PC-9 (cell line): ENCODE measurements around the gene CCL27. TPM values are rescaled to one million over a fixed set of nuclear protein-coding genes. Genes with fewer than 3 reads are reported as not detected.

Experiments
- BruUV-seq: library from RNA; stranded (reverse); fragments of 400-500 nt; replicated peaks from 2 replicates; lab custom pipeline; 2021; lab: Mats Ljungman, UMichigan
- CTCF ChIA-PET: fragments of 300-600 bp; sonication (Branson Sonifier 250); formaldehyde crosslinking; loops from one replicate; lab custom pipeline; 2022; ENCODE audit warnings: antibody characterized with exemption; lab: Charles Lee
- POLR2A ChIA-PET: fragments of 300-600 bp; sonication (Branson Sonifier 250); formaldehyde crosslinking; loops from one replicate; lab custom pipeline; 2022; ENCODE audit warnings: antibody characterized with exemption; ENCODE audit not compliant: unreplicated experiment; lab: Charles Lee
- DNase-seq, 2 experiments: peaks; one replicate each; pipeline versions ENCODE4 v3.0.0 to v3.0.0-alpha.2; 2015 to 2022; ENCODE audit warnings: mixed read lengths in 1 of 2
- H2AFZ ChIP-seq: fragments of 200-600 bp; sonication (generic); 2 replicates; pipeline ENCODE4 v1.8.1; 2017; ENCODE audit warnings: antibody characterized with exemption
- H3F3A ChIP-seq: fragments of 200-600 bp; sonication (generic); 2 replicates; pipeline ENCODE4 v1.8.1; 2017; ENCODE audit warnings: antibody characterized with exemption, mild to moderate bottlenecking, low read depth; ENCODE audit not compliant: insufficient read depth
- H3K27ac ChIP-seq: fragments of 200-600 bp; sonication (generic); 2 replicates; pipeline ENCODE4 v1.6.1; 2016; ENCODE audit warnings: mixed run types
- H3K27me3 ChIP-seq: fragments of 200-600 bp; sonication (generic); 2 replicates; pipeline ENCODE4 v1.6.1; 2016; ENCODE audit warnings: low read depth, mixed run types; ENCODE audit not compliant: insufficient read depth
- H3K36me3 ChIP-seq: fragments of 200-600 bp; sonication (generic); 2 replicates; pipeline ENCODE4 v1.6.1; 2016; ENCODE audit warnings: low read depth, mixed run types
- H3K4me1 ChIP-seq: fragments of 200-600 bp; sonication (generic); replicated peaks from 2 replicates; pipeline ENCODE4 v1.6.1; 2016; ENCODE audit warnings: mixed run types; ENCODE audit not compliant: insufficient read depth
- H3K4me2 ChIP-seq: fragments of 200-600 bp; sonication (generic); 2 replicates; pipeline ENCODE4 v1.6.1; 2017; ENCODE audit warnings: mixed run types
- H3K4me3 ChIP-seq: fragments of 200-600 bp; sonication (generic); 2 replicates; pipeline ENCODE4 v1.6.1; 2016; ENCODE audit warnings: mixed run types
- H3K79me2 ChIP-seq: fragments of 200-600 bp; sonication (generic); 2 replicates; pipeline ENCODE4 v1.6.1; 2017; ENCODE audit warnings: low read depth, mixed run types
- H3K9me2 ChIP-seq: fragments of 200-600 bp; sonication (generic); 2 replicates; pipeline ENCODE4 v1.8.1; 2017; ENCODE audit warnings: mild to moderate bottlenecking; ENCODE audit not compliant: insufficient read depth
- H3K9me3 ChIP-seq: fragments of 200-600 bp; sonication (generic); 2 replicates; pipeline ENCODE4 v1.8.1; 2016; ENCODE audit warnings: low read depth; ENCODE audit not compliant: insufficient read depth
- H4K20me1 ChIP-seq: fragments of 200-600 bp; sonication (generic); 2 replicates; pipeline ENCODE4 v1.8.1; 2017; ENCODE audit not compliant: insufficient read depth
- CTCF ChIP-seq: fragments of 200-600 bp; sonication (generic); conservative IDR thresholded peaks from 2 replicates; pipeline ENCODE4 v1.6.1; 2017; ENCODE audit warnings: mixed run types, antibody characterized with exemption, mild to moderate bottlenecking, moderate library complexity
- EZH2 ChIP-seq: fragments of 200-600 bp; sonication (generic); IDR thresholded peaks from 2 replicates; pipeline ENCODE4 v1.8.0; 2017; ENCODE audit warnings: antibody characterized with exemption, low read depth
- intact Hi-C: fragments of 100-400 bp; cut with micrococcal nuclease; formaldehyde crosslinking; loops from one replicate; pipeline ENCODE4 v1.10.0; 2022; ENCODE audit not compliant: unreplicated experiment
- total RNA-seq: library from RNA; stranded (reverse); gene quantifications from 2 replicates; pipeline ENCODE4 v1.2.3, GENCODE V29; 2021

The CCL27 gene
- total RNA-seq, 1 experiment from 2014 or later, result 0.44 TPM

GRCh38 chr9:34651876-34652601 is 10.4 kb downstream of the CCL27 start, which contains the start of gene IL11RA:
TSS of gene IL11RA (plus strand) at chr9:34652185. CDS start at chr9:34655218, 3,033 bp downstream.
- peak within 1 kb of the TSS; percentile 77 for H2AFZ ChIP-seq
- CTCF ChIA-PET, result no interaction called here
- TF ChIP-seq CTCF, result no peak
- no peak for TF ChIP-seq EZH2

DNA sequence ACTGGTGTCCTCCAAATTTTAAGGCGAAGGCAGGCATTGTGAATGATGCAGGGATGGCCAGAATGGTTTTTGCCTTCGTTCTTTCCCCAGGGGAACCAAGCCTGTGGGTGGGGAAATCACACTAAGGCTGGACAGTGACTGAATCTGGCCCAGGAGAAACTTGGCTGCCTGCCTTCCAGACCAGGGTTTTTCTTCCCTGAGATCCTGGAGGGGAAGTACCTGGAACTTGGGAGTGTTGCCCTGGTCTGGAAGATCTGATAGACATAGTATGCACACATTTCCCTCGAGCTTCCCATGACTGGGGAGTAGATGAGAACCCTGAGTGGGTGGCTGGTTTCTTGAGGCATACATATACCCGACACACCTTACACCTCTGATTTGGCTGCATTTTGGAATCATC is 11.1 kb downstream of the CCL27 start:
- 0 out of 2 replicates have a peak overlapping the region, but pooled peaks have one; percentile 19 for H3K27ac ChIP-seq
- ChIA-PET CTCF (interaction anchor here (0.5 kb wide), 1 partner anchor 37 kb away, joined by 3 read pairs; no protein-coding TSS in a partner anchor), POLR2A (interaction anchor here (0.6 kb wide), 1 partner anchor 1361 kb away, joined by 6 read pairs; the partner anchor contains the start of gene NFX1)
- H3K4me2 ChIP-seq, result peak overlapping the region; percentile 74
- H3K36me3 ChIP-seq, result no peaks in the 10 kb centered on the region
- H3K79me2 ChIP-seq, result peaks cover 10% of the 10 kb centered on the region; the same call in 1 of the 2 replicates
- intact Hi-C loops, result no loop called here
- H4K20me1 ChIP-seq, result no peaks in the 10 kb centered on the region
- H3K9me2 ChIP-seq, result no peaks in the 10 kb centered on the region
- peak overlapping the region; percentile 54; the same call in 1 of the 2 replicates for H3K4me3 ChIP-seq
- H3K9me3 ChIP-seq, result no peaks in the 10 kb centered on the region
- peaks cover 19% of the 10 kb centered on the region for H3K4me1 ChIP-seq
- H3F3A ChIP-seq, result peaks cover 7% of the 10 kb centered on the region; the same call in 1 of the 2 replicates
- BruUV-seq, result TSS peak; percentile 95
- H3K27me3 ChIP-seq, result no peaks in the 10 kb centered on the region
- no peak for DNase-seq
- TF ChIP-seq EZH2 (no peak), CTCF (no peak)
- peak overlapping the region; percentile 77 for H2AFZ ChIP-seq

More at GRCh38 chr9:34651876-34652601, 10.4 kb downstream of the CCL27 start, which contains the start of gene IL11RA:
- H3K36me3 ChIP-seq, result no peaks in the 10 kb centered on the region
- H3K4me3 ChIP-seq, result peak within 1 kb of the TSS; percentile 54; the same call in 1 of the 2 replicates
- peak within 1 kb of the TSS; percentile 74 for H3K4me2 ChIP-seq
- no peaks in the 10 kb centered on the region for H4K20me1 ChIP-seq
- H3K27me3 ChIP-seq, result no peaks in the 10 kb centered on the region
- BruUV-seq, result no TSS peak
- no peaks in the 10 kb centered on the region for H3K9me3 ChIP-seq
- intact Hi-C loops, result no loop called here
- H3K79me2 ChIP-seq, result peaks cover 10% of the 10 kb centered on the region; the same call in 1 of the 2 replicates
- H3K4me1 ChIP-seq, result peaks cover 19% of the 10 kb centered on the region
- H3K9me2 ChIP-seq, result no peaks in the 10 kb centered on the region
- POLR2A ChIA-PET, result interaction anchor here (0.6 kb wide), 1 partner anchor 1362 kb away, joined by 6 read pairs; the partner anchor contains the start of gene NFX1
- DNase-seq, result peak; percentile 65 to 86
- H3K27ac ChIP-seq, result 0 out of 2 replicates have a peak within 1 kb of the TSS, but pooled peaks have one; percentile 19
- peaks cover 7% of the 10 kb centered on the region; the same call in 1 of the 2 replicates for H3F3A ChIP-seq

DNA sequence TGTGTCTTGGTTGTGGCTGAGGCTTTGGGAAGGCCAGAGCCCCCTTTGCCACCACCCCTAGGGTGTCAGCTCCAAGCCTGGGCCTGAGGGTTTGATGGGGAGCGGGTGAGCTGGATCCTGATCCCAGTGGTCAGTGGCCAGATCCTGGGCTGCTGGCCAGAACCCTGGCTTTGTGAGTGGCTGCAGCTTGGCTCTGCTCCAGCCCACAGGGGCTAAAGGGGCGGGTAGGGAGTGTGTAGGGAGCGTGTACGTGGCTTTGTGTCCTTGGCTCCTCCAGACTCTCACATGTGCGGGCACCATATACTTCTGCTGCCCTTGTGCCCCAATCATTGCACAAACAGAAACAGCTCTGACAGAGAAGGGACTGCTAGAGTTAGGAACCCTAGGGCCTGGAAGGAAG is 11.6 kb downstream of the CCL27 start:
- Histone ChIP-seq H3K4me2 (no peak overlapping the region), H3K27ac (no peak overlapping the region), H3K79me2 (peaks cover 10% of the 10 kb centered on the region; the same call in 1 of the 2 replicates), H3K4me3 (no peak overlapping the region), H3K27me3 (no peaks in the 10 kb centered on the region), H3F3A (peaks cover 11% of the 10 kb centered on the region; the same call in 1 of the 2 replicates), H4K20me1 (no peaks in the 10 kb centered on the region; the same call in 1 of the 2 replicates), H3K36me3 (no peaks in the 10 kb centered on the region), H3K9me3 (no peaks in the 10 kb centered on the region), H3K4me1 (peaks cover 23% of the 10 kb centered on the region), H2AFZ (no peak overlapping the region), H3K9me2 (no peaks in the 10 kb centered on the region)
- DNase-seq, result no peak
- CTCF ChIA-PET, result interaction anchor here (0.5 kb wide), 1 partner anchor 37 kb away, joined by 3 read pairs; no protein-coding TSS in a partner anchor
- TF ChIP-seq EZH2, result no peak
- POLR2A ChIA-PET, result interaction anchor here (0.6 kb wide), 1 partner anchor 14 kb away, joined by 3 read pairs; no protein-coding TSS in a partner anchor
- BruUV-seq, result no TSS peak
- intact Hi-C loops, result no loop called here
